HG02763 (cell line): Measurements from ENCODE around the gene RNASE1.

Experiments
- ATAC-seq: cut with Tn5 transposase; IDR thresholded peaks from one replicate; pipeline ENCODE4 v1.9.1; 2021; ENCODE audit warnings: mild to moderate bottlenecking, moderate library complexity; ENCODE audit not compliant: unreplicated experiment

Gene RNASE1

GRCh38 chr14:20809917-20810316 is 7.3 kb upstream of the RNASE1 start:
- no peak for ATAC-seq

GRCh38 chr14:20808162-20808483 is 5.5 kb upstream of the RNASE1 start:
- ATAC-seq, result no peak

GRCh38 chr14:20807304-20808161 is 4.9 kb upstream of the RNASE1 start:
- ATAC-seq, result no peak

GRCh38 chr14:20805485-20805884 is 2.8 kb upstream of the RNASE1 start:
- ATAC-seq, result no peak

GRCh38 chr14:20803223-20803622 is 579 bp upstream of the RNASE1 start:
- no peak for ATAC-seq

GRCh38 chr14:20801726-20802125 is 918 bp downstream of the RNASE1 start:
- ATAC-seq, result no peak

GRCh38 chr14:20799892-20800544 is 2.6 kb downstream of the RNASE1 start:
- no peak for ATAC-seq

GRCh38 chr14:20799456-20799891 is 3.2 kb downstream of the RNASE1 start:
- no peak for ATAC-seq

GRCh38 chr14:20798932-20799331 is 3.7 kb downstream of the RNASE1 start:
- ATAC-seq, result no peak

GRCh38 chr14:20798318-20798717 is 4.3 kb downstream of the RNASE1 start:
- no peak for ATAC-seq

- no peak for ATAC-seq
These were observed 5.5 kb downstream of the RNASE1 start for GRCh38 chr14:20797164-20797563.

- no peak for ATAC-seq
These were observed 7.8 kb downstream of the RNASE1 start for GRCh38 chr14:20794644-20795369.

GRCh38 chr14:20792556-20792955 is 10.1 kb downstream of the RNASE1 start:
- no peak for ATAC-seq

GRCh38 chr14:20791597-20791996 is 11.0 kb downstream of the RNASE1 start:
- ATAC-seq, result no peak

GRCh38 chr14:20791187-20791586 is 11.5 kb downstream of the RNASE1 start:
- ATAC-seq, result no peak

GRCh38 chr14:20790464-20791116 is 12.1 kb downstream of the RNASE1 start:
- ATAC-seq, result no peak

- ATAC-seq, result no peak
These were observed 13.3 kb downstream of the RNASE1 start for GRCh38 chr14:20789230-20789813.

- ATAC-seq, result no peak
These were observed 15.6 kb downstream of the RNASE1 start for GRCh38 chr14:20787025-20787424.

GRCh38 chr14:20782280-20782890 is 20.3 kb downstream of the RNASE1 start:
- peak; percentile 49 for ATAC-seq

GRCh38 chr14:20781803-20782202 is 20.8 kb downstream of the RNASE1 start:
- peak; percentile 36 for ATAC-seq
